GM23338 (cell line): ENCODE measurements around the gene CELA2B.

Experiments
- CREB1 ChIP-seq: fragments of 250-450 bp; sonication (Bioruptor Pico); IDR thresholded peaks from 2 replicates; pipeline ENCODE4 v1.5.0; 2020; ENCODE audit warnings: low read depth, mild to moderate bottlenecking, moderate library complexity
- EZH2 ChIP-seq: fragments of 200-600 bp; sonication (generic); IDR thresholded peaks from one replicate; pipeline ENCODE4 v1.8.0; 2017; ENCODE audit warnings: antibody characterized with exemption, mild to moderate bottlenecking, low read depth; ENCODE audit not compliant: unreplicated experiment
- NANOG ChIP-seq: IDR thresholded peaks from 2 replicates; pipeline ENCODE4 v1.6.1; 2016; ENCODE audit warnings: antibody characterized with exemption, borderline replicate concordance
- POLR2AphosphoS5 ChIP-seq: IDR thresholded peaks from 2 replicates; pipeline ENCODE4 v1.6.1; 2016; ENCODE audit warnings: antibody characterized with exemption, low read depth
- TF ChIP-seq, protein P1 (sequence below), 2 experiments: fragments of 200-600 bp in 1 of 2; sonication (generic) in 1 of 2; conservative IDR thresholded peaks; 2 replicates each; pipeline versions ENCODE4 v1.5.1 to v1.6.1; 2016 to 2017; ENCODE audit warnings: antibody characterized with exemption in 2 of 2, low read depth in 2 of 2, mild to moderate bottlenecking in 2 of 2, moderate library complexity in 1 of 2

DNA sequence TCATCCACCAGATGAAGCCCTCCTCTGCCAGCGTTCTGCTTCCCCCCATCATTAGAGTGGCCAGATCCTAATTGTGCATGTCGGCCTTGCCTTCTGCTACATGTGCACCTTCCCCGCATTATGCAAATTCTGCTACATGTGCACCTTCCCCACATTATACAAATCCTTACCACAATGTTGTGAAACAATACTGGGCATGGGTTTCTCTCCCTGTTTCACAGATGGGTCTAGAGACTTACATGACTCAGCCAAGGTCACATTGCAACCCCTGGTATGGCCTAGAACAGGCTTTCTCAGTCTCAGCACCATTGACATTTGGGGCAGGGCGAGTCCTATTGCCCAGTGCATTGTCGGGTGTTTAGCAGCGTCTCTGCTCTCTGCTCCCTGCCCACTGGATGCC is 20.4 kb upstream of the CELA2B start:
- no peak for TF ChIP-seq EZH2
- no peak for TF ChIP-seq CREB1
- no peak for TF ChIP-seq POLR2AphosphoS5
- TF ChIP-seq, protein P1, sequence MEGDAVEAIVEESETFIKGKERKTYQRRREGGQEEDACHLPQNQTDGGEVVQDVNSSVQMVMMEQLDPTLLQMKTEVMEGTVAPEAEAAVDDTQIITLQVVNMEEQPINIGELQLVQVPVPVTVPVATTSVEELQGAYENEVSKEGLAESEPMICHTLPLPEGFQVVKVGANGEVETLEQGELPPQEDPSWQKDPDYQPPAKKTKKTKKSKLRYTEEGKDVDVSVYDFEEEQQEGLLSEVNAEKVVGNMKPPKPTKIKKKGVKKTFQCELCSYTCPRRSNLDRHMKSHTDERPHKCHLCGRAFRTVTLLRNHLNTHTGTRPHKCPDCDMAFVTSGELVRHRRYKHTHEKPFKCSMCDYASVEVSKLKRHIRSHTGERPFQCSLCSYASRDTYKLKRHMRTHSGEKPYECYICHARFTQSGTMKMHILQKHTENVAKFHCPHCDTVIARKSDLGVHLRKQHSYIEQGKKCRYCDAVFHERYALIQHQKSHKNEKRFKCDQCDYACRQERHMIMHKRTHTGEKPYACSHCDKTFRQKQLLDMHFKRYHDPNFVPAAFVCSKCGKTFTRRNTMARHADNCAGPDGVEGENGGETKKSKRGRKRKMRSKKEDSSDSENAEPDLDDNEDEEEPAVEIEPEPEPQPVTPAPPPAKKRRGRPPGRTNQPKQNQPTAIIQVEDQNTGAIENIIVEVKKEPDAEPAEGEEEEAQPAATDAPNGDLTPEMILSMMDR (conservative IDR thresholded peaks at IDR 0.05; ENCODE audit: low read depth in 2 of 2), result no peak
- no peak for TF ChIP-seq NANOG
